Renal cortex interstitium (tissue), 11 donors: ENCODE measurements around the gene CALCOCO2. TPM values are rescaled to one million over a fixed set of nuclear protein-coding genes. Genes with fewer than 3 reads are reported as not detected.
A peak's percentile ranks its signal among the peaks of the same experiment; 100 is the strongest.

Experiments
- DNase-seq, 11 donors: peaks; one replicate each; pipeline ENCODE4 v3.0.0-alpha.2; 2013; ENCODE audit warnings: low read depth in 9 of 11, low spot score in 4 of 11; ENCODE audit errors: extremely low read depth in 1 of 11
- polyA plus RNA-seq, 3 donors: library from polyadenylated mRNA; unstranded; fragments of 120-200 nt; gene quantifications; one replicate each; pipeline ENCODE4 v1.2.1, GENCODE V29; 2013; ENCODE audit not compliant: insufficient read length in 3 of 3

The CALCOCO2 gene
- polyA plus RNA-seq, 3 donors, result 71.9 to 83.7 (median 81.1) TPM

DNA sequence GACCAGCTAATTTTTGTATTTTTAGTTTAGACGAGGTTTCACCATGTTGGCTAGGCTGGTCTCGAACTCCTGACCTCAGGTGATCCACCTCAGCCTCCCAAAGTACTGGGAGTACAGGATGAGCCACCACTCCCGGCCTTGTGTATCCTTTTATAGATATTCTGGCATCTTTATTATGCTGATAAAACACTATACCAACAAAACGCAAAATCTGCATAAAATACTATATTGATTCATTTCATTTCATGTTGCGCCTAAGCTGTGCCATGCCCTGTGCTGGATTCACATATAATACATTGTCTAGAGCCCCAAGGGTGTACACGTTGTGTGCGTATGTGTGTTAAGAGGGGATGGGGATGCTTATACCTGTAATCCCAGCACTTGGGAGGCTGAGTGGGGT is 73.6 kb downstream of the CALCOCO2 start:
- DNase-seq, result no peak

DNA sequence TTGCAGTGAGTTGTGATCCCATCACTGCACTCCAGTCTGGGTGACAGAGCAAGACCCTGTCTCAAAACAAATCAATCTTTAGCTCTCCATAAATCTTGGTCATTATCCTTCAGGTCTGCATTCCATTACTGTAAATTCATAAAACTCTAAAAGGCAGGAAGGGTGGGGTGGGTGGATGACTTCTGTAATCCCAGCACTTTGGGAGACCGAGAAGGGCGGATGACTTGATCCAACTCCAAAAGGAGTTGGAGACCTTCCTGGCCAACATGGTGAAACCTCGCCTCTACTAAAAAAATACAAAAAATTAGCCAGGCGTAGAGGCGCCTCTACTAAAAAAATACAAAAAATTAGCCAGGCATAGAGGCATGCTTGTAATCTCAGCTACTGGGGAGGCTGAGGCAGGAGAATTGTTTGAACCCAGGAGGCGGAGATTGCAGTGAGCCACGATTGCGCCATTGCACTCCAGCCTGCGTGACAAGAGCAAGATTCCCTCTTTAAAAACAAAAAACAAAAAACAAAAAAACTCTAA is 75.2 kb downstream of the CALCOCO2 start:
- no peak for DNase-seq

DNA sequence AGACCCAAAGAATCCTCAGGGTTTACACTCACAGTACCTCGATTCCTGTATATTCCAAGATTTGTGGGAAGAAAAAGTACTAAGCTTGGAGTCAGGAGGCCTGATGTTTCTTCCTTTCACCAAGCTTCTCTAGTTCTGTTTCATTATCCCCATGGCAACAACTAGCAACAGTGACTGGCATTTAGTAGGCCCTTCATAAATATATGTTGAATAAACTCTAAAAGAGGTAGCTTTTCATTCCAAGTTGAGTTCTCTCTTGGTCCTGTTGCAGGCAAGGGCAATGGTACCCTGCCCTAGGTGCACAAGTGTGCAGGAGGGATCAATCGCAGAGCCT is 76.8 kb downstream of the CALCOCO2 start:
- DNase-seq, result peak in 3 of 11 donors; percentile 38 to 53 (median 49)

DNA sequence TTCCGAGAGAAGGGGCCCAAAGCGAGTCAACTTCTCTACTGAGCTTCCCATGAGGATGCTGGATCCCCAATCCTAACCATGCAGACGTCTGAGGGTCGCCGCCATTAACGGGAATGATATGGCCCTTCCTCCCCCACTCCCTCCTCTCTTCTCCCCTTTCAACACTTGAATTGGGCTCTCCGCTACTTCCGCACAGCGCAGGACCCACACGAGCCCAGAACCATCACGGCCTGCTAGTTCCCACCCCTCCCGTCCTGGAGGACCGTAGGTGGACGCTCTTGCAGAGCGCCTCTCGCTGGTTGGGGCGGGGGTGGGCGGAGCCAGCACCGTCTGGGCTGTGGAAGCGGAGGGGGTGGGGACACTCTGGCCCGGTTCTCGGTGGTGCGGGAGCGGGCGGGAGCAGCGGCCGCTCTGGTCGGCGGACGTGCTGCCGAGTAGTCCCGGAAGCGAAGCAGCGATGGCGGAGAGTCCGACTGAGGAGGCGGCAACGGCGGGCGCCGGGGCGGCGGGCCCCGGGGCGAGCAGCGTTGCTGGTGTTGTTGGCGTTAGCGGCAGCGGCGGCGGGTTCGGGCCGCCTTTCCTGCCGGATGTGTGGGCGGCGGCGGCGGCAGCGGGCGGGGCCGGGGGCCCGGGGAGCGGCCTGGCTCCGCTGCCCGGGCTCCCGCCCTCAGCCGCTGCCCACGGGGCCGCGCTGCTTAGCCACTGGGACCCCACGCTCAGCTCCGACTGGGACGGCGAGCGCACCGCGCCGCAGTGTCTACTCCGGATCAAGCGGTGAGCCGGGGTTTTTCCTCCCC is 77.4 kb downstream of the CALCOCO2 start, which contains the start of gene UBE2Z:
UBE2Z (plus strand) TSS at position 361 of the 797 bp plus-strand sequence; CDS start at position 458, 97 bp downstream.
- peak; percentile 85 to 94 (median 92) for DNase-seq

DNA sequence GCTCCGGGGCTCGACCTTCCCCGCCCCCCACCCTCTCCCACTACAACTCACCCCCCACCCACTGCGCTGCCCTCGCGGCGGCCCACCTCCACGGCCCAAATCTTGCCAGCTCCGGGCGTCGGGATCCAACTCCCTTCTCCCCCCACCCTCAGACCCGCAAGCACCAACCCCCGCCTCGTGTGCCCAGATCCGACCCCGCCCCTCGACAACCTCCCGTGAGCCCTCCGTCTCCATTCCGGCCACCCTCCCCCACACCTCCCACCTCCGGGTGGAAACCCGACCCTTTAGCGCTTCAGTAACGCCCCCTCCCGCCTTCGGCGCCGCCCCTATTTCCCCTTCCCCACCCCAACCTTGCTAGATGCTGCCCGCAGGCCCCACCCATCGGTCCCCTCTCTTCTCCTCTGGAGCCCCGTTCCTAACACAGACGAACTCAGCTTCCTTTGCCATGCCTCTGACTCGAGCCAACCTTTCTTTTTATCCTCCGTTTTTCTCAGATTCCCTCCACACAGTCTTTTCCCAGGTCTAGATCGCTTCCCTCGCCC is 78.1 kb downstream of the CALCOCO2 start:
- peak in 10 of 11 donors; percentile 81 to 91 (median 87) for DNase-seq

DNA sequence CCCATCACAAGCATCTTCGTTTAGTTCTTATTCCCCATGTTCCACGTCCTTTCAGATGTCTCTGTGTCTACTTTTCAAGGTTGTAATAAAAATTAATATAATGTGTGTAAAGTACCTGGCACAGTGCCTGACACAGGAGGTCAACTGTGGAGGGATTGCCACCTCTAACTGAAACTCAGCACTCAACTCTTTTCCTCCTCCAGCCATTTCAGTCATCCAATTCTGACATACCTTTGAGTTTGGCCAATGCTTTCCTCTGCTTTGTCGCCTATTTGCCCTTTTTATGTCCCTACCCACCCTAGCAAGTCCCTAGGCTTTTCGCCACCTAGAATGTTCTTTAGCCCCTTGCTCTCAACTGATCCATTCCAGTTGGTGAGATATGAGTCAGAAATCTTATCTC is 78.9 kb downstream of the CALCOCO2 start:
- no peak for DNase-seq

DNA sequence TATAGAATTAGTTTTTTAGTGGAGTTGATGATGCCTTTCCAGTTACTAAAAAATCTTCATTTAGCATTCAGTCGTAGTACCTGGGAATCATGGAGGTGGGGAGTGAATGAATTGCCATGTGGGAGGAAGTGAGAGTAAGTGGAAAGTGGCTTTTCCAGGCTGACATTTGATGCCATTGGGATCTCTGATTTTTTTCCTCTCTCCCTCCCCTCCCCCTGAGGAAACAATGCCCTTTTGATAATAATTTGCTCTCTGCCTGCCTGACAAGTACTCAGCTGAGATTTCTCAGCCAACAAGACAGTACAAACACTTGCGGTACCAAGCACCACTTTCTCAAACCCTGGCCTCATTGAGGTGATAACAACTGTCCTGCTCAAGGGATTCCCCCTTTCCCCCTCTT is 79.5 kb downstream of the CALCOCO2 start:
- no peak for DNase-seq

DNA sequence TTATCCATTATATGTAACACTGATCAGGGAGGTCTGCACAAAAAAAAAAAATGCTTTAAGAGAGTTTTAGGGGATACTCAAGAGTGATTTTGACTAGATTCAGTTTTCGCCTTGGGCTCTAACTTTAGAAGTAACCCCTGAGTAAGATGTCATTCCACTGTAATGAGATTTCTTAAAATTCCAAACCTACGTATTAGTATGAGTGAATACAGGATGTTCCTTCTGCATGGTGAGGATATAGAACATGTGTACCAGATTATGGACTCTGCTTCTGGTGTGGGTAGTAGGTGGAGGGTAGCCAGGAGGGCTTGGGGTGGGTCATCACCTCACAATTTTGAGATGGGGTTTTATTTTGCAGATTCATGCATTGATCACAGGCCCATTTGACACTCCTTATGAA is 81.6 kb downstream of the CALCOCO2 start:
- no peak for DNase-seq

Other genes with a start within 250 kb of the CALCOCO2 start
- gene HOXB3, start 240.8 kb upstream of the CALCOCO2 start, polyA plus RNA-seq, result 100 to 1,000 TPM; 153 to 258 (median 169) TPM
- gene HOXB5, start 237.3 kb upstream of the CALCOCO2 start, polyA plus RNA-seq, result 10 to 100 TPM; 30.0 to 58.2 (median 39.7) TPM
- 100 to 1,000 TPM in 2 of 3 donors, 10 to 100 TPM in 1; 78.6 to 173 (median 115) TPM for gene HOXB6, start 226.0 kb upstream of the CALCOCO2 start, polyA plus RNA-seq
- 10 to 100 TPM; 48.5 to 52.0 (median 48.5) TPM for gene HOXB7, start 220.0 kb upstream of the CALCOCO2 start, polyA plus RNA-seq
- 10 to 100 TPM; 46.1 to 68.4 (median 55.6) TPM for gene HOXB8, start 215.7 kb upstream of the CALCOCO2 start, polyA plus RNA-seq
- gene HOXB9, start 204.7 kb upstream of the CALCOCO2 start, polyA plus RNA-seq, result 10 to 100 TPM; 68.7 to 88.7 (median 72.5) TPM
- gene PRAC1, start 108.5 kb upstream of the CALCOCO2 start, polyA plus RNA-seq, result not detected
- not detected for gene PRAC2, start 107.8 kb upstream of the CALCOCO2 start, polyA plus RNA-seq
- gene HOXB13, start 102.3 kb upstream of the CALCOCO2 start, polyA plus RNA-seq, result not detected
- under 1 TPM; 0.44 to 0.54 (median 0.52) TPM for gene TTLL6, start 13.8 kb upstream of the CALCOCO2 start, polyA plus RNA-seq
- gene ATP5MC1, start 61.8 kb downstream of the CALCOCO2 start, polyA plus RNA-seq, result 100 to 1,000 TPM; 138 to 156 (median 145) TPM
- 100 to 1,000 TPM in 1 of 3 donors, 10 to 100 TPM in 2; 95.4 to 103 (median 98.8) TPM for gene UBE2Z, start 77.4 kb downstream of the CALCOCO2 start, polyA plus RNA-seq
- 100 to 1,000 TPM; 103 to 112 (median 108) TPM for gene SNF8, start 113.8 kb downstream of the CALCOCO2 start, polyA plus RNA-seq
- gene GIP, start 137.6 kb downstream of the CALCOCO2 start, polyA plus RNA-seq, result not detected
- 10 to 100 TPM; 18.1 to 29.0 (median 28.1) TPM for gene IGF2BP1, start 166.3 kb downstream of the CALCOCO2 start, polyA plus RNA-seq